Liver (tissue), 9 donors: ENCODE measurements around the gene MN1. TPM values are rescaled to one million over a fixed set of nuclear protein-coding genes. Genes with fewer than 3 reads are reported as not detected.

ENCODE experiments used
- DNase-seq: peaks from one replicate; pipeline ENCODE4 v3.0.0-alpha.2; 2017; ENCODE audit warnings: low spot score
- H3K27ac ChIP-seq, 2 donors: one replicate each; pipeline ENCODE4 v1.7.0; 2013; ENCODE audit warnings: inconsistent platforms in 2 of 2, low read length in 2 of 2, control low read depth in 1 of 2, low read depth in 1 of 2, mild to moderate bottlenecking in 1 of 2
- H3K27me3 ChIP-seq, 4 donors: one replicate each; pipeline versions ENCODE4 v1.6.1 to v1.7.0; 2013; ENCODE audit warnings: low read length in 3 of 4, inconsistent platforms in 1 of 4, mild to moderate bottlenecking in 1 of 4, moderate library complexity in 1 of 4; ENCODE audit not compliant: control insufficient read depth in 4 of 4, insufficient read depth in 4 of 4
- H3K36me3 ChIP-seq, 4 donors: one replicate each; pipeline versions ENCODE4 v1.6.1 to v1.7.0; 2013; ENCODE audit warnings: low read length in 3 of 4, mild to moderate bottlenecking in 3 of 4, low read depth in 1 of 4, moderate library complexity in 1 of 4; ENCODE audit not compliant: control insufficient read depth in 4 of 4, insufficient read depth in 3 of 4
- H3K4me1 ChIP-seq, 4 donors: one replicate each; pipeline versions ENCODE4 v1.6.1 to v1.7.0; 2013; ENCODE audit warnings: low read length in 3 of 4, mild to moderate bottlenecking in 3 of 4, moderate library complexity in 1 of 4; ENCODE audit not compliant: control insufficient read depth in 4 of 4, insufficient read depth in 4 of 4
- H3K4me3 ChIP-seq, 3 donors: one replicate each; pipeline versions ENCODE4 v1.6.1 to v1.7.0; 2013; ENCODE audit warnings: low read length in 3 of 3, control low read depth in 1 of 3, low read depth in 1 of 3, mild to moderate bottlenecking in 1 of 3
- H3K9ac ChIP-seq, 2 donors: one replicate each; pipeline ENCODE4 v1.7.0; 2013; ENCODE audit warnings: low read length in 2 of 2, mild to moderate bottlenecking in 2 of 2, moderate library complexity in 2 of 2, control low read depth in 1 of 2, low read depth in 1 of 2
- H3K9me3 ChIP-seq, 4 donors: one replicate each; pipeline versions ENCODE4 v1.6.1 to v1.7.0; 2013; ENCODE audit warnings: low read length in 3 of 4; ENCODE audit not compliant: control insufficient read depth in 4 of 4
- EGR1 ChIP-seq, 2 donors: IDR thresholded peaks; 2 replicates each; pipeline ENCODE4 v1.6.1; 2016 to 2018; ENCODE audit warnings: antibody characterized with exemption in 2 of 2, low read depth in 2 of 2
- FOXA1 ChIP-seq: IDR thresholded peaks from 2 replicates; pipeline ENCODE4 v1.6.1; 2016; ENCODE audit warnings: antibody characterized with exemption
- FOXA2 ChIP-seq: IDR thresholded peaks from 2 replicates; pipeline ENCODE4 v1.6.1; 2016; ENCODE audit warnings: antibody characterized with exemption
- GABPA ChIP-seq, 2 donors: IDR thresholded peaks in 1 of 2; conservative IDR thresholded peaks in 1 of 2; 2 replicates each; pipeline ENCODE4 v1.6.1; 2016; ENCODE audit warnings: antibody characterized with exemption in 2 of 2, mild to moderate bottlenecking in 1 of 2, moderate library complexity in 1 of 2
- HNF4A ChIP-seq, 2 donors: conservative IDR thresholded peaks; 2 replicates each; pipeline ENCODE4 v1.6.1; 2016; ENCODE audit warnings: antibody characterized with exemption in 2 of 2, mild to moderate bottlenecking in 2 of 2
- HNF4G ChIP-seq: IDR thresholded peaks from 2 replicates; pipeline ENCODE4 v1.6.1; 2016; ENCODE audit warnings: antibody characterized with exemption
- JUND ChIP-seq, 2 donors: IDR thresholded peaks; 2 replicates each; pipeline ENCODE4 v1.6.1; 2016; ENCODE audit warnings: antibody characterized with exemption in 2 of 2
- NR2F2 ChIP-seq: IDR thresholded peaks from 2 replicates; pipeline ENCODE4 v1.6.1; 2016; ENCODE audit warnings: antibody characterized with exemption
- RAD21 ChIP-seq, 2 donors: IDR thresholded peaks; 2 replicates each; pipeline ENCODE4 v1.6.1; 2016; ENCODE audit warnings: antibody characterized with exemption in 2 of 2, mild to moderate bottlenecking in 2 of 2
- RXRA ChIP-seq, 2 donors: IDR thresholded peaks; 2 replicates each; pipeline ENCODE4 v1.6.1; 2017 to 2018; ENCODE audit warnings: antibody characterized with exemption in 2 of 2, mild to moderate bottlenecking in 1 of 2
- SP1 ChIP-seq: IDR thresholded peaks from 2 replicates; pipeline ENCODE4 v1.6.1; 2018; ENCODE audit warnings: antibody characterized with exemption, mild to moderate bottlenecking
- TAF1 ChIP-seq: conservative IDR thresholded peaks from 2 replicates; pipeline ENCODE4 v1.6.1; 2016; ENCODE audit warnings: antibody characterized with exemption, mild to moderate bottlenecking
- YY1 ChIP-seq: IDR thresholded peaks from 2 replicates; pipeline ENCODE4 v1.6.1; 2016; ENCODE audit warnings: antibody characterized with exemption, mild to moderate bottlenecking
- WGBS: extraction: QIAGEN DNeasy Blood & Tissue Kit; methylation state at CpG from one replicate; pipeline ENCODE4 v1.1.7; 2013; 5-methylcytosine and 5-hydroxymethylcytosine counted together
- polyA plus RNA-seq, 2 donors: library from polyadenylated mRNA; stranded (reverse) in 1 of 2; unstranded in 1 of 2; fragments of 200-250 nt in 1 of 2; fragments of >200 nt in 1 of 2; fragmentation: Nextera tagmentation in 1 of 2; extraction: Ambion mirVana in 1 of 2; gene quantifications; one replicate each; pipeline versions ENCODE4 v1.2.1 to v1.2.3, GENCODE V29; 2013 to 2015
- total RNA-seq, 2 donors: library from RNA; depleted of rRNA; stranded (reverse); fragments of >200 nt; gene quantifications; one replicate each; pipeline ENCODE4 v1.2.3, GENCODE V29; 2014
- TF ChIP-seq, protein P1 (sequence below): IDR thresholded peaks from 2 replicates; pipeline ENCODE4 v1.6.1; 2016; ENCODE audit warnings: antibody characterized with exemption
- TF ChIP-seq, protein P2 (sequence below): fragments of 150-350 bp; IDR thresholded peaks from 2 replicates; pipeline ENCODE4 v1.5.1; 2017; ENCODE audit warnings: improper control_type of control experiment, low read depth, low read length; ENCODE audit not compliant: missing input control
- TF ChIP-seq, protein P3 (sequence below): IDR thresholded peaks from 2 replicates; pipeline ENCODE4 v1.6.1; 2016; ENCODE audit warnings: antibody characterized with exemption
- TF ChIP-seq, protein P4 (sequence below): IDR thresholded peaks from 2 replicates; pipeline ENCODE4 v1.6.1; 2016; ENCODE audit warnings: antibody characterized with exemption, mild to moderate bottlenecking
- donor health status: healthy.
- donor health status: healthy.
- donor health status: healthy.
- donor health status: healthy.
- donor health status: healthy.

The MN1 gene
- total and polyA plus RNA-seq, 4 donors, result 0.10 to 0.33 (median 0.21) TPM

DNA sequence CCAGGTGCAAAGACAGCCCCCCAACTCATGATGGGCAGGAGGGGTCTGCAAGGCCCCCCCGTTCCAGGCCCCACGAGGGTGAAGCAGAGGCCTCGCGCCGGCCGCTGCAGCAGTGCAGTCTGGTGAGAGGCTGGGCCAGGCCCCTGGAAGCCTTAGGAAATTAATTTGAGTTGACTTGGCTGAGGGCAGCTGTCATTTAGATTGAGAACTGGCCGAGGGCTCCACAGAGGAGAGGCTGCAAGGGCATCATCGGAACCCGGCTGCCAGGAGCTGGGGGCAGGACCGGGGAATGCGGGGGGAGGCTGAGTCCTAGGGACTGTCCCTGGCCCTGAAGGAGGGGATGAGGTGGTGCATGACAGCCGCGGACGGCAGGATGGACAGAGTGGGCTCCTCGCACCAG lies 39.9 kb downstream of the MN1 start:
- no peaks in the 10 kb centered on the region for H3K27me3 ChIP-seq
- TF ChIP-seq GABPA (IDR thresholded peaks at IDR 0.05 in 1 of 2, conservative IDR thresholded peaks at IDR 0.05 in 1 of 2), result no peak
- TF ChIP-seq YY1, result no peak
- TF ChIP-seq RAD21 (IDR thresholded peaks at IDR 0.05), result no peak
- TF ChIP-seq HNF4A (conservative IDR thresholded peaks at IDR 0.05), result no peak
- TF ChIP-seq JUND (IDR thresholded peaks at IDR 0.05), result no peak
- TF ChIP-seq SP1, result no peak
- no peak for TF ChIP-seq RXRA (IDR thresholded peaks at IDR 0.05)
- no peak for TF ChIP-seq HNF4G
- TF ChIP-seq, protein P1, sequence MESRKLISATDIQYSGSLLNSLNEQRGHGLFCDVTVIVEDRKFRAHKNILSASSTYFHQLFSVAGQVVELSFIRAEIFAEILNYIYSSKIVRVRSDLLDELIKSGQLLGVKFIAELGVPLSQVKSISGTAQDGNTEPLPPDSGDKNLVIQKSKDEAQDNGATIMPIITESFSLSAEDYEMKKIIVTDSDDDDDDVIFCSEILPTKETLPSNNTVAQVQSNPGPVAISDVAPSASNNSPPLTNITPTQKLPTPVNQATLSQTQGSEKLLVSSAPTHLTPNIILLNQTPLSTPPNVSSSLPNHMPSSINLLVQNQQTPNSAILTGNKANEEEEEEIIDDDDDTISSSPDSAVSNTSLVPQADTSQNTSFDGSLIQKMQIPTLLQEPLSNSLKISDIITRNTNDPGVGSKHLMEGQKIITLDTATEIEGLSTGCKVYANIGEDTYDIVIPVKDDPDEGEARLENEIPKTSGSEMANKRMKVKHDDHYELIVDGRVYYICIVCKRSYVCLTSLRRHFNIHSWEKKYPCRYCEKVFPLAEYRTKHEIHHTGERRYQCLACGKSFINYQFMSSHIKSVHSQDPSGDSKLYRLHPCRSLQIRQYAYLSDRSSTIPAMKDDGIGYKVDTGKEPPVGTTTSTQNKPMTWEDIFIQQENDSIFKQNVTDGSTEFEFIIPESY, result no peak
- TF ChIP-seq, protein P2, sequence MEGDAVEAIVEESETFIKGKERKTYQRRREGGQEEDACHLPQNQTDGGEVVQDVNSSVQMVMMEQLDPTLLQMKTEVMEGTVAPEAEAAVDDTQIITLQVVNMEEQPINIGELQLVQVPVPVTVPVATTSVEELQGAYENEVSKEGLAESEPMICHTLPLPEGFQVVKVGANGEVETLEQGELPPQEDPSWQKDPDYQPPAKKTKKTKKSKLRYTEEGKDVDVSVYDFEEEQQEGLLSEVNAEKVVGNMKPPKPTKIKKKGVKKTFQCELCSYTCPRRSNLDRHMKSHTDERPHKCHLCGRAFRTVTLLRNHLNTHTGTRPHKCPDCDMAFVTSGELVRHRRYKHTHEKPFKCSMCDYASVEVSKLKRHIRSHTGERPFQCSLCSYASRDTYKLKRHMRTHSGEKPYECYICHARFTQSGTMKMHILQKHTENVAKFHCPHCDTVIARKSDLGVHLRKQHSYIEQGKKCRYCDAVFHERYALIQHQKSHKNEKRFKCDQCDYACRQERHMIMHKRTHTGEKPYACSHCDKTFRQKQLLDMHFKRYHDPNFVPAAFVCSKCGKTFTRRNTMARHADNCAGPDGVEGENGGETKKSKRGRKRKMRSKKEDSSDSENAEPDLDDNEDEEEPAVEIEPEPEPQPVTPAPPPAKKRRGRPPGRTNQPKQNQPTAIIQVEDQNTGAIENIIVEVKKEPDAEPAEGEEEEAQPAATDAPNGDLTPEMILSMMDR, result no peak
- TF ChIP-seq TAF1, result no peak
- no peak for TF ChIP-seq FOXA2
- TF ChIP-seq EGR1 (IDR thresholded peaks at IDR 0.05; ENCODE audit: low read depth in 2 of 2), result no peak
- no peak for TF ChIP-seq FOXA1
- TF ChIP-seq, protein P3, sequence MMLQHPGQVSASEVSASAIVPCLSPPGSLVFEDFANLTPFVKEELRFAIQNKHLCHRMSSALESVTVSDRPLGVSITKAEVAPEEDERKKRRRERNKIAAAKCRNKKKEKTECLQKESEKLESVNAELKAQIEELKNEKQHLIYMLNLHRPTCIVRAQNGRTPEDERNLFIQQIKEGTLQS, result no peak
- no peak for TF ChIP-seq NR2F2
- H3K4me3 ChIP-seq, result no peak overlapping the region
- WGBS, result 86% methylated on average over 15 of the region's 15 CpGs
- H3K9ac ChIP-seq, result no peak overlapping the region
- no peak for DNase-seq
- H3K9me3 ChIP-seq, result no peaks in the 10 kb centered on the region
- no peak overlapping the region for H3K27ac ChIP-seq
- no peaks in the 10 kb centered on the region for H3K4me1 ChIP-seq
- no peaks in the 10 kb centered on the region for H3K36me3 ChIP-seq

DNA sequence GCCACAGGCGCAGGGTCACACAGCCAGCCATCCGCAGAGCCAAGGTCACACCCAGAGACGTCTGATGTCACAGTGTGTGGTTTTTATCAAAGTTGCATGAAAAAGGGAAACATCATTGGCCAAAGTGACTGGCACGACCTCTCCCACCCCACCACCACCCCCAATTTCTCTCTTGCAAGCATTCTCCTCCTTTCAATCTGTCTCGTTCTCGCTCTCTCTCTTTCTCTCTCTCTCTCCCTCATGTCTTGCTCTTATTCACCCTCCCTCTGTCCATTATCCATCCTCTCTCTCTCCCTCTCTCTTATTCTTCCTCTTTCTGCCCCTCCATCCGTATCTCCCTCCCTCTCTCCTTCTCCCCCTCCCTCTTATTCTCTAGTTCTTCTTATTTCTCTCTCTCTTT lies 40.6 kb downstream of the MN1 start:
- no peak for DNase-seq
- no peak overlapping the region for H3K27ac ChIP-seq
- H3K27me3 ChIP-seq, result no peaks in the 10 kb centered on the region
- H3K9ac ChIP-seq, result no peak overlapping the region
- no peak for TF ChIP-seq FOXA2
- TF ChIP-seq RXRA (IDR thresholded peaks at IDR 0.05), result no peak
- TF ChIP-seq, protein P3, result no peak
- TF ChIP-seq, protein P4, sequence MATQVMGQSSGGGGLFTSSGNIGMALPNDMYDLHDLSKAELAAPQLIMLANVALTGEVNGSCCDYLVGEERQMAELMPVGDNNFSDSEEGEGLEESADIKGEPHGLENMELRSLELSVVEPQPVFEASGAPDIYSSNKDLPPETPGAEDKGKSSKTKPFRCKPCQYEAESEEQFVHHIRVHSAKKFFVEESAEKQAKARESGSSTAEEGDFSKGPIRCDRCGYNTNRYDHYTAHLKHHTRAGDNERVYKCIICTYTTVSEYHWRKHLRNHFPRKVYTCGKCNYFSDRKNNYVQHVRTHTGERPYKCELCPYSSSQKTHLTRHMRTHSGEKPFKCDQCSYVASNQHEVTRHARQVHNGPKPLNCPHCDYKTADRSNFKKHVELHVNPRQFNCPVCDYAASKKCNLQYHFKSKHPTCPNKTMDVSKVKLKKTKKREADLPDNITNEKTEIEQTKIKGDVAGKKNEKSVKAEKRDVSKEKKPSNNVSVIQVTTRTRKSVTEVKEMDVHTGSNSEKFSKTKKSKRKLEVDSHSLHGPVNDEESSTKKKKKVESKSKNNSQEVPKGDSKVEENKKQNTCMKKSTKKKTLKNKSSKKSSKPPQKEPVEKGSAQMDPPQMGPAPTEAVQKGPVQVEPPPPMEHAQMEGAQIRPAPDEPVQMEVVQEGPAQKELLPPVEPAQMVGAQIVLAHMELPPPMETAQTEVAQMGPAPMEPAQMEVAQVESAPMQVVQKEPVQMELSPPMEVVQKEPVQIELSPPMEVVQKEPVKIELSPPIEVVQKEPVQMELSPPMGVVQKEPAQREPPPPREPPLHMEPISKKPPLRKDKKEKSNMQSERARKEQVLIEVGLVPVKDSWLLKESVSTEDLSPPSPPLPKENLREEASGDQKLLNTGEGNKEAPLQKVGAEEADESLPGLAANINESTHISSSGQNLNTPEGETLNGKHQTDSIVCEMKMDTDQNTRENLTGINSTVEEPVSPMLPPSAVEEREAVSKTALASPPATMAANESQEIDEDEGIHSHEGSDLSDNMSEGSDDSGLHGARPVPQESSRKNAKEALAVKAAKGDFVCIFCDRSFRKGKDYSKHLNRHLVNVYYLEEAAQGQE, result no peak
- no peak for TF ChIP-seq JUND (IDR thresholded peaks at IDR 0.05)
- no peak for TF ChIP-seq FOXA1
- no peak for TF ChIP-seq EGR1 (IDR thresholded peaks at IDR 0.05; ENCODE audit: low read depth in 2 of 2)
- TF ChIP-seq, protein P1, result no peak
- 81% methylated on average over 7 of the region's 7 CpGs for WGBS
- no peaks in the 10 kb centered on the region for H3K9me3 ChIP-seq
- H3K36me3 ChIP-seq, result no peaks in the 10 kb centered on the region
- no peak overlapping the region for H3K4me3 ChIP-seq
- H3K4me1 ChIP-seq, result no peaks in the 10 kb centered on the region
